ENCODE results near the gene INAVA.

Gene INAVA, protein sequence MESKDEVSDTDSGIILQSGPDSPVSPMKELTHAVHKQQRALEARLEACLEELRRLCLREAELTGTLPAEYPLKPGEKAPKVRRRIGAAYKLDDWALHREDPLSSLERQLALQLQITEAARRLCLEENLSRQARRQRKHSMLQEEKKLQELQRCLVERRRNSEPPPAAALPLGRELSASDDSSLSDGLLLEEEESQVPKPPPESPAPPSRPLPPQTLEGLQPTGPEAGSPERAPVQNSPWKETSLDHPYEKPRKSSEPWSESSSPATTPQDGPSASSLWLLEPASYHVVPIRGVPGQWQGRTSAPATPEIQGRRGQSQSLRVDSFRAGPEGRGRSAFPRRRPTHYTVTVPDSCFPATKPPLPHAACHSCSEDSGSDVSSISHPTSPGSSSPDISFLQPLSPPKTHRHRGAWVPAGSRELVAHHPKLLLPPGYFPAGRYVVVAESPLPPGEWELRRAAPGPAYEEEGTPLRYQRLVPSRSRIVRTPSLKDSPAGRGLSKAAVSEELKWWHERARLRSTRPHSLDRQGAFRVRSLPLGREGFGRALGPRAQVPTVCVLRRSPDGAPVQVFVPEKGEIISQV

GRCh38 chr1:200894712-200895442, at the start of gene INAVA:
Gene INAVA, plus strand, starts transcription at chr1:200894900. Its CDS starts 3,501 bp downstream, at chr1:200898401.
- no peak within 1 kb of the TSS for H3K4me3 ChIP-seq (ENCODE audit: low read depth, low read length)

DNA sequence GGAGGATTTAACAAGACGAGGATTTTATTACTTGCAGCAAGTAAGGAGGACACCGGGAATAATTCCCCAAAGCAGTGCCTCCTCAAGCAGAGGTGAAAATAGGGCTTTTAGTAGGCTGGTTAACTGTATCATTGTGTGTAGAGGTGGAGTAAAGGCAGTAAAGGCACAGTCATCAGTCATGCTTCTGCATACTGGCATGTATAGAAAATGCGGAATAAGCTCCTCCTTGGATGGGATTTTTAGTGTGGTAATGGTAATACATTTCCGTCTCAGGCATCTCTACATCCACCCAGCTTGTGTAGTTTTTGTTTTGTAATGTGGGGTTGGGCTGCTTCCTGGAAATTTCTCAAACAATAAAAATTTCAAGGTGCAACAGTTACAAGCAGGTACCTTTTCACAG, 49.3 kb upstream of the INAVA start:
- H3K4me3 ChIP-seq (ENCODE audit: low read depth, low read length) = no peak overlapping the region

GRCh38 chr1:200846398-200846797, 48.3 kb upstream of the INAVA start:
- no peak overlapping the region for H3K4me3 ChIP-seq (ENCODE audit: low read depth, low read length)

GRCh38 chr1:200849430-200849829, 45.3 kb upstream of the INAVA start:
- no peak overlapping the region for H3K4me3 ChIP-seq (ENCODE audit: low read depth, low read length)

DNA sequence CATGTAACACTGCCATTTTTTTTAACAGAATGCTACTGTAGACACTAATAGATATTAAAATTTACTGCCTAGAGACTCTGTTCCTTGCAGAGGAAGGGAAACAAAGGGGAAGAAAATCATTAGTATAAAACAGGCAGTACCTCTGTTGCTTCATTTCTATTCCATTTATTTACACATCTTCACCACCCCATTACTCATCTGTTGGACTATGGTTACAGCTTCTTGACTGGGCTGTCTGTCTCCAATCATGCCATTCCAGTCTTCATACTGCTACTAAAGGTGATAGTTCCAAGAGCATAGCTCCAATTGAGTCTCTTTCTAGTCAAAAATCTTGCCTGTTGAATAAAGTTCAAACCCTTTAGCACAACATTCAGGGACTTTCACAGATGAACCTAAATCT, 44.1 kb upstream of the INAVA start:
- H3K4me3 ChIP-seq (ENCODE audit: low read depth, low read length) = no peak overlapping the region

DNA sequence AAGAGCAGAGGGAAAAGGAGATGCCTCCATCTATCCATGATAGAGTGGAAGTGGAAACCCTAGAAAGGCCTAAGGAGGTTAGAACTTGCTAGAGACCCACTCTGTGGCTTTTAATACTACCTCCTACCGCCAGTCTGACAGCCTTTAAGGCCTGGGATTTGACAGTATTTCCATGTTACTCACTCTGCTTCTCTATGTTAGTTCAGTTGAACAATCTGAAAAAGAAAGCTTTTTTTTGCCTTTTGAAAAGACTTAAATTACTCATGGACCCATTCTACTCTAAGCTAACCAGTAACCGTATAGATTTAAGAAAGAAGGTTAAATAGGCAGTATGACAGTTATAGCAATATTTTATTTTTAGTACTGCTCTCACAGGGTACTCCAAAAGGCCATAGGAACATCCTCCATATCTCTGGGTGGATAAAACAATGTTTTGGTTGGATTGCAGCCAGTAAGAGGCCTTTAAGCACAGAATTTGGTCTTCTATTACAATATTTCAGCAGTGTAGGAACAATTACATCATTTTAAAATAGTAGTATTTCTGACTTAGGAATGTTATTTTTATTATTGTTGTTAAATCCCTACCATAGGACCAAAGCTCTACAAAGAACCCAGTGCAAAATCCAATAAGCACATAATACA, 37.9 kb upstream of the INAVA start:
- H3K4me3 ChIP-seq (ENCODE audit: low read depth, low read length) = no peak overlapping the region

DNA sequence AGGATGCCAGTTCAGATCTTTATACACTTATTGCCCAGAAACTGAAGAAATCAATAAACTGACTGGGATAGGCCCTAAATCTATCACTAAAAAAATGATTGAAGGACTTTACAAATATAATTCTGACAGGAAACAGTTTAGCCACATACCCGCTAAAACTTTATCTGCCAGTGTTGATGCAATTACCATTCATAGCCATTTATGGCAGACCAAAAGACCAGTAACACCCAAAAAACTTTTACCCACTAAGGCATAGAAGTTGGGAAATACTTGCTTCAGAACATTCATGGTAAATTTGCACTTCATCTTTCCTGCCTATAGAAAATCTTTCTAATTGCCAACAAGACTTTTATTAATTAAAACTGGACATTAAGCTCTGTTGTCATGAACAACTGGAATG, 36.9 kb upstream of the INAVA start:
- no peak overlapping the region for H3K4me3 ChIP-seq (ENCODE audit: low read depth, low read length)

DNA sequence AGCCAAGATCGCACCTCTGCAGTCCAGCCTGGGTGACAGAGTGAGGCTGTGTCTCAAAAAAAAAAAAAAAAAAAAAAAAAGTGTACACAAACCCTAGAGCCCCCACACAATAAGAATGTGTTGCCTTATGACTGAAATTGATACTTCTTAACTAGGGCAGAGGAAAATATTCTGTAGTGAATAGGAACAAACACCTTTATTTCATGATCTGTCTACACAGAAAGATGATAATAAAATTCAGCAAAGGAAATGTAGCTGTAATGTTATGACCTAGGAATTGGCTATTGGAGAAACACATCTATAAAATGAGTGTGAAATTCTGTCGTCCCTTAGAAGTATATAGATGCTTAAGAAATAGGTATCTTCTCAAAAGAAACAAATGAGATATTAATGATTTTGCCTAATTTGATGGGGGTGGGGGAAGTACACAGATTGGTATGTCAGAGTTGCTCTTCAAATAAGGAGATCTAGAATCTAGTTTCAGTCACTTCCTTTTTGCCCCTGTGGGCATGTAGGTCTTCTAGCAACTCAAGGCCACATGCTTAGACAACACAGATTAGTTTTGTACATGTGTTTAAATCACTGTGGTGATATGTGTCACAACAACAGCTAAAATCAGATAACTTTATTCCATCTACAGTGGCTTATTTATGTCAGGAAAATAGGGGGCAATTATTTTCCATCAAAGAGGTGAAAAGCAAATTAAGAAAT, 32.6 kb upstream of the INAVA start:
- no peak overlapping the region for H3K4me3 ChIP-seq (ENCODE audit: low read depth, low read length)

- H3K4me3 ChIP-seq (ENCODE audit: low read depth, low read length) = no peak overlapping the region
These were observed 31.8 kb upstream of the INAVA start for GRCh38 chr1:200862713-200863415.

DNA sequence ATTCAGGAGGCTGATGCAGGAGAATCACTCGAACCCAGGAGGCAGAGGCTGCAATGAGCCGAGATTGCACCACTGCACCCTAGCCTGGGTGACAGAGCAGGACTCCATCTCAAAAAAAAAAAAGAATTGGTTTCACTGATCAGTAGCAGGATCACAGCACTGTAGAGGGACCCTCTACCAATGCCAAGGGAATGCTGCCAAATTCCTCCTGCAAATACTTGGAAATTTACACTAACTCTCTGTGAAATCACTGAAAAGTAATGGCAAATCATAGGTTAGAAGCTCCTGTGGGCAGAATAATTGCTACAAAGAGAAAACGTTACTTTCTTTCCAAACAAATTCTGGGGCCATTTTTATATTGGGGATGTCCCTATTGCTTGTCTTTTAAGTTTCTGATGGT, 28.6 kb upstream of the INAVA start:
- no peak overlapping the region for H3K4me3 ChIP-seq (ENCODE audit: low read depth, low read length)

DNA sequence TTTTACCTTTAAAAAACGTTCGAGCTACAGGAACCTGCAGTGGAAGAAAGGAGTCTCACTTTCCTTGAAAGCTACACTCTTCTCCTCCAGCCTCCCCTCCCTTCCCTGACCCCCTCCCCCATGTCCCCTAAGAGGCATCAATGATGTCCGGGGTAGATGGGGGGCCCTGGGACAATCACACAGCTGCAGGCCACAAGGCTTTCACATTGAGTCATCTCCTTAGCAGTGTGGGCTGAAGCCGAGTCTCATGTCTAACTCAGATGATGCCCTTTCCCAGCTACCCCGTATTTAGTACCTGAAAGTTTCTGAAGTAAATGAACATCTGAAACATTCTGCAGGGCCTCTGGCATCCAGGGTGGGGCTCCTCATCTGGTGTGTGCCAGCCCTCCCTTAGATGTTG, 28.2 kb upstream of the INAVA start:
- no peak overlapping the region for H3K4me3 ChIP-seq (ENCODE audit: low read depth, low read length)

- H3K4me3 ChIP-seq (ENCODE audit: low read depth, low read length) = no peak overlapping the region
These were observed 27.5 kb upstream of the INAVA start for GRCh38 chr1:200867018-200867811.

DNA sequence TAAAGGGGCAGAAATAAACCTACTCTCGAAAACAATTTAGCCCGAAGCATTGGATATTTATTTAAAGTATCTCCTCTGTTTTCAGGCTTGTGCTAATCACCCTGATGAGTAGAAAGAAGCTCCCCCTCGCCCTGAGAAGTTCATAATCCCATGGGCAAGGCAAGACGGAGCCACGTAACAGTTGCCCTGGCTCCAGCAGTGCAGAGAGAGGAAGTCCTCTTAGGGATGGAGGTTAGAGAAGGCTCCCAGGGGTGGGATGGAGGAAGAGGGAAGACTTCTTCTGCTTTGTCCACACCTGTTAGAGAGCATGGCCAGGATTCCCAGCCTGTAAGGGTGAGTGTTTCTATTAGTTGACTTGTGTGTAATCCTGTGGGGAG, 25.3 kb upstream of the INAVA start:
- no peak overlapping the region for H3K4me3 ChIP-seq (ENCODE audit: low read depth, low read length)

- no peak overlapping the region for H3K4me3 ChIP-seq (ENCODE audit: low read depth, low read length)
These were observed 24.8 kb upstream of the INAVA start for GRCh38 chr1:200869753-200870391.

DNA sequence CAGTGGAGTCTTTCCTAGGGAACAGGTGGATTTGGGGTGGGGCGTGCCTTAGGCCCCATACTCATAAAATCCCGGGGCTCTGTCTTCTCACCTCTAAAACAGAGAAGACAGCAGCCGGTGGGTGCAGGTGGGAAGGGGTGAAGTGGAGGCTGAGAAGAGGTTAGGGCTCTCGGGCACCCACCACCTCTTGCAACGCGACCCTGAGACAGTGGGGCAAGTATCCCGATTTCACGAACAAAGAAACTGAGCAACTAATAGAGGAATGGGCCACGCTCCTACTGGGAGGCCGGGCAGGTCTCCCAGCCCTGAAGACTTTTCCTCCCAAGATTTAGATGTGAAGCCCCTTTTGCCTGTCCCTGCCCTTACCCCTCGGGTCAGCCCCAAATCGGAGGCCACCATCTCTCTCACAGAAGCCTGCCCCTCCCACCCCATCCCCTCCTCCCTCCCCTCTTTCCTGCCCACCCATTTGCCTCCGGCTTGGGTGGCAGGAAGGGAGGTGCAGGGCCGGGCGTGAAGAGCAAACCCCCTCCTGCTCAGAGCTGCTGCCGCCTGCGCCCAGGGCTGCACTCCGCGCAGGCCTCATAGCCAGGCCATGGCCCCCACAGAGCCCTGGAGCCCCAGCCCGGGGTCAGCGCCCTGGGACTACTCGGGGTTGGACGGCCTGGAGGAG, 22.1 kb upstream of the INAVA start, which contains the start of gene GPR25:
GPR25 (plus strand) TSS at position 536 of the 670 bp plus-strand sequence; CDS start at position 593, 57 bp downstream.
- no peak within 1 kb of the TSS for H3K4me3 ChIP-seq (ENCODE audit: low read depth, low read length)

DNA sequence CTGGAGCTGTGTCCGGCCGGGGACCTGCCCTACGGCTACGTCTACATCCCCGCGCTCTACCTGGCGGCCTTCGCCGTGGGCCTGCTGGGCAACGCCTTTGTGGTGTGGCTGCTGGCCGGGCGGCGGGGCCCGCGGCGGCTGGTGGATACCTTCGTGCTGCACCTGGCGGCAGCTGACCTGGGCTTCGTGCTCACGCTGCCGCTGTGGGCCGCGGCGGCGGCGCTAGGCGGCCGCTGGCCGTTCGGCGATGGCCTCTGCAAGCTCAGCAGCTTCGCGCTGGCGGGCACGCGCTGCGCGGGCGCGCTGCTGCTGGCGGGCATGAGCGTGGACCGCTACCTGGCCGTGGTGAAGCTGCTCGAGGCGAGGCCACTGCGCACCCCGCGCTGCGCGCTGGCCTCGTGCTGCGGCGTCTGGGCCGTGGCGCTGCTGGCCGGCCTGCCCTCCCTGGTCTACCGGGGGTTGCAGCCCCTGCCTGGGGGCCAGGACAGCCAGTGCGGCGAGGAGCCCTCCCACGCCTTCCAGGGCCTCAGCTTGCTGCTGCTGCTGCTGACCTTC, 21.5 kb upstream of the INAVA start:
- H3K4me3 ChIP-seq (ENCODE audit: low read depth, low read length) = no peak overlapping the region

GRCh38 chr1:200873671-200874397, 20.9 kb upstream of the INAVA start:
- no peak overlapping the region for H3K4me3 ChIP-seq (ENCODE audit: low read depth, low read length)

Measured in iPS-11a (cell line).